Measurements from ENCODE around the gene CLRN1. TPM values are rescaled to one million over a fixed set of nuclear protein-coding genes. Genes with fewer than 3 reads are reported as not detected.
"Not testable (repeated sequence)": the region's sequence is repeated elsewhere in the genome, so short reads cannot be mapped to it uniquely, and the experiment has no call there.

Gene CLRN1
- total RNA-seq, 1 donor from 2014 or later = not detected

DNA sequence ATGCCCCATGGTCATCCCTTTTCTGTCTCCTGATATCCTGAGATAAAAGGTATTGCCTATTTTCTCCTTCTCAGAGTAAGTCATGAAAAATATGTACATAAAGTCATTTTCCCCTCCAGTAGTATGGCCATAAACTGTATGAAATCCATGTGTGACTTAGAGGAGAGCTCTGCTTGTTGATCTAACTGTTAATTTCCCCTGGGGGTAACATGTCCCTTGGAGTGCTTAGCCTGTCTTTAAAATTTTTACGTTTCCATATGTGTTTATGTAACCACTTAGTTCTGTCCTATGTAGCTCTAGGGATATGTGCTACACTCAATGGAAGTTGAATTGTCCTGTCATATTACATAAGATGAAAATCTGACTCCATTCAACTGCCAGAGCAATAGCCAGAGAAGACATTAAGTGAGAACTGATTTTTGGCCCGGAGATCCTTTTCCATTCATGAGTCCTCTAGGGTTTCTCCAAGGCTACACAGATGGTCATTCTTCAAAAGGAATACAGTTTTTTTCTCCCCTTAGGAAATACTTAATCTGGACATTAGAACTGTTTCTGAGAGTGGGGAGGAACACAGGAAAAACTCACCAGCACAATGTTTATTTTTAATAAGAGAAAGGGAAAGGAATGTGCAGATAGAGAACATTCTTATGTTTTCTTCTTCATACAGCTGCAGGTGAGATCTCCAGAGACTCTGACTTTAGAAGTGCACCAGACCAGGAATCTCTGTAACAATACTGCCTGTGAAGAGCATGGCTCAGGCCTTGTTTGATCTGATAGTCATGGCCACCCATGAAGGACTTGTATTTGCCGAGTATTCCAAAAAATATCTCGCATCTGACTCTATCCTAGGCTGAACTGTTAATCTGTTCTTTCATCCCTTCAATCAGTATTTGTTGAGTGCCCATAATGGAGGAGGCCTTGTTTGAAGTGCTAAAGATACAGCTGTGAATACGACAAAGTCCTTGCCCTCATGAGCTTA is 29.8 kb upstream of the CLRN1 start:
- no peak overlapping the region for H3K4me3 ChIP-seq (ENCODE audit: low read depth, low read length)
- no peak for DNase-seq (ENCODE audit: low read depth)
- TF ChIP-seq CTCF (conservative IDR thresholded peaks at IDR 0.05; ENCODE audit: low read depth, low read length) = no peak

DNA sequence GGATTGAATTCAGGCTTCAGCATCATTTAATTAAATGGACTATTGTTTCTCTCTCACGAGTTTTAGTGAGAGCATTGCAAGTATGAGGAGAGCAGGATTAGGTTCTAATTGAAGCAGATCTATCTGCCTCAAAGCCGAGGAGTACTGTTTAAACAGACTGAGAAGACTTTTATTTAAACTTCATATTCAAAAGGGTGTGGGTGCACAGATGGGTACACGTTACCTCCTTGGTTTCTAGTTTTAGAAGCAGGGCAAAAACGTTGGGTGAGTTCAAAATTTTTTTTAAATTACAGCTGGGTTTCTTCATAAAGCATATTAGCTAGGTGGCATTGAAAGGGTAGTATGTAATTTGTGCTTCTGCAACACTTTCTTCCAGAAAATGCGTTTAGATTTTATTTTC is 26.5 kb upstream of the CLRN1 start:
- no peak for TF ChIP-seq CTCF (conservative IDR thresholded peaks at IDR 0.05; ENCODE audit: low read depth, low read length)
- H3K4me3 ChIP-seq (ENCODE audit: low read depth, low read length) = no peak overlapping the region
- DNase-seq (ENCODE audit: low read depth) = no peak

DNA sequence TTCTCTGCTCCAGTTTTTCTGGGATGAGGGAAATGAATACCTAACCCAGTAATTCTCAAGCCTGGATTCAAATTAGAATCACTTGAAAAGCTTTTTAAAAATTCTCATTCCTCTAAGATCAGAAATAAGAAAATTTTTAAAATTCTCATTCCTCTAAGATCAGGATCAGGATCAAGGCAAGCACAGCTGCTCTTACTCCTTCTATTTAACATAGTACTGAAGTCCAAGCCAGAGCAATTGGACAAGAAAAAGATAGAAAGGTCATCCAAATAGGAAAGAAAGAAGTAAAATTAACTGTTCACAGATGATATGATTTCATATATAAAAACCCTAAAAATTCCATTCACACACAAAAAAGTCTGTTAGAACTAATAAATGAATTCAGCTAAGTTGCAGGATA is 24.2 kb upstream of the CLRN1 start:
- H3K4me3 ChIP-seq (ENCODE audit: low read depth, low read length) = no peak overlapping the region
- TF ChIP-seq CTCF (conservative IDR thresholded peaks at IDR 0.05; ENCODE audit: low read depth, low read length) = no peak
- DNase-seq (ENCODE audit: low read depth) = no peak

GRCh38 chr3:150995510-150995909 is 23.0 kb upstream of the CLRN1 start:
- no peak overlapping the region for H3K4me3 ChIP-seq (ENCODE audit: low read depth, low read length)
- no peak for TF ChIP-seq CTCF (conservative IDR thresholded peaks at IDR 0.05; ENCODE audit: low read depth, low read length)
- DNase-seq (ENCODE audit: low read depth) = no peak

DNA sequence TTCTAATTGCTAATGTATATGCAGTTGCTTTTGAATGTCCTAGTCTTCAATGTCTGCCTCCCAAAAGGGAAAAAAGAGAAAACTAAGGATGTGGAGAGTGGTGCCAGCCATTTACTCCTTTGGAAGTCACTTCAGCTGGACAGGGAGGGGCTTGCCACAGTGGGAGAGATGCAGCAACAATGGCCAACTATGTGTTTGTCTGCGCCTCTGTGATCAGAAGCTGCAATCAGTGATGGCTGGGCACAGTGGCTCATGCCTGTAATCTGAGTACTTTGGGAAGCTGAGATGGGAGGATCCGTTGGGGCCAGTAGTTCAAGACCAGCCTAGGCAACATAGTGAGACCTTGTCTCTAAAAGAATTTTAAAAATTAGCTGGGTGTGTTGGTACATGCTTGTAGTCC is 16.7 kb upstream of the CLRN1 start:
- TF ChIP-seq CTCF (conservative IDR thresholded peaks at IDR 0.05; ENCODE audit: low read depth, low read length) = no peak
- DNase-seq (ENCODE audit: low read depth) = no peak
- no peak overlapping the region for H3K4me3 ChIP-seq (ENCODE audit: low read depth, low read length)

- DNase-seq (ENCODE audit: low read depth) = not testable (repeated sequence)
Measured at GRCh38 chr3:150988395-150988794, 15.9 kb upstream of the CLRN1 start.

DNA sequence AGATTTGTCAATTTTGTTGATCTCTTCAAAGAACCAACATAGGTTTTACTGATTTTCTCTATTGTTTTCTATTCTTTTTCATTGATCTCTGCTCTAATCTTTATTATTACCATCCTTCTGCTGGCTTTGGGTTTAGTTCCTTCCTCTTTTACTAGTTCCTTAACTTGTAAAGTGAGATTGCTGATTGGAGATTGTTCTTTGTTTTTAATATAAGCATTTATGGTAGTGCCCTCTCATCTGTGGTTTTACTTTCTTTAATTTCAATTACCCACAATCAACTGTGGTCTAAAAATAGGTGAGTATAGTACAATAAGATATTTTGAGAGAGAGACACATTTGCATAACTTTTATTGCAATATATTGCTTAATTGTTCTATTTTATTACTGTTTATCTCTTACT is 13.2 kb upstream of the CLRN1 start:
- no peak overlapping the region for H3K4me3 ChIP-seq (ENCODE audit: low read depth, low read length)
- DNase-seq (ENCODE audit: low read depth) = no peak
- TF ChIP-seq CTCF (conservative IDR thresholded peaks at IDR 0.05; ENCODE audit: low read depth, low read length) = no peak

More at GRCh38 chr3:150988395-150988794, 15.9 kb upstream of the CLRN1 start:
- not testable (repeated sequence) for H3K4me3 ChIP-seq (ENCODE audit: low read depth, low read length)
